Endothelial cell (in vitro differentiated cells): Measurements from ENCODE around the gene CPN2. TPM values are rescaled to one million over a fixed set of nuclear protein-coding genes. Genes with fewer than 3 reads are reported as not detected.

Source experiments
- DNase-seq: peaks from one replicate; pipeline ENCODE4 v3.0.0; 2021; ENCODE audit warnings: low spot score
- H3K27ac Mint-ChIP-seq: one replicate; pipeline ENCODE4 v1.8.0; 2021; ENCODE audit warnings: mixed read lengths, inconsistent platforms; ENCODE audit not compliant: unreplicated experiment
- H3K27me3 Mint-ChIP-seq: one replicate; pipeline ENCODE4 v1.8.0; 2021; ENCODE audit warnings: mild to moderate bottlenecking, moderate library complexity, mixed read lengths, inconsistent platforms; ENCODE audit not compliant: unreplicated experiment
- H3K36me3 Mint-ChIP-seq: one replicate; pipeline ENCODE4 v1.8.0; 2021; ENCODE audit warnings: mild to moderate bottlenecking, low read depth, mixed read lengths, inconsistent platforms; ENCODE audit not compliant: unreplicated experiment
- H3K4me1 Mint-ChIP-seq: one replicate; pipeline ENCODE4 v1.8.0; 2021; ENCODE audit warnings: mild to moderate bottlenecking, mixed read lengths, inconsistent platforms; ENCODE audit not compliant: unreplicated experiment
- H3K4me3 Mint-ChIP-seq: one replicate; pipeline ENCODE4 v1.8.0; 2021; ENCODE audit warnings: mild to moderate bottlenecking, mixed read lengths, inconsistent platforms; ENCODE audit not compliant: unreplicated experiment
- H3K9me3 Mint-ChIP-seq: one replicate; pipeline ENCODE4 v1.8.0; 2021; ENCODE audit warnings: mixed read lengths, inconsistent platforms; ENCODE audit not compliant: unreplicated experiment
- total RNA-seq: library from RNA; stranded (reverse); fragmentation: NEBNext Ultra II Directional; extraction: Animal tissue kit (Norgen Biotek cat#: 25700); gene quantifications from one replicate; pipeline ENCODE4 v1.2.1, GENCODE V29; 2021; ENCODE audit not compliant: unreplicated experiment
- TF ChIP-seq, protein P1 (sequence below): fragments of 200-600 bp; sonication (generic); IDR thresholded peaks from one replicate; pipeline ENCODE4 v1.5.0; 2021; ENCODE audit warnings: antibody characterized with exemption; ENCODE audit not compliant: unreplicated experiment

The CPN2 gene
- total RNA-seq, 1 donor from 2014 or later, result not detected

DNA sequence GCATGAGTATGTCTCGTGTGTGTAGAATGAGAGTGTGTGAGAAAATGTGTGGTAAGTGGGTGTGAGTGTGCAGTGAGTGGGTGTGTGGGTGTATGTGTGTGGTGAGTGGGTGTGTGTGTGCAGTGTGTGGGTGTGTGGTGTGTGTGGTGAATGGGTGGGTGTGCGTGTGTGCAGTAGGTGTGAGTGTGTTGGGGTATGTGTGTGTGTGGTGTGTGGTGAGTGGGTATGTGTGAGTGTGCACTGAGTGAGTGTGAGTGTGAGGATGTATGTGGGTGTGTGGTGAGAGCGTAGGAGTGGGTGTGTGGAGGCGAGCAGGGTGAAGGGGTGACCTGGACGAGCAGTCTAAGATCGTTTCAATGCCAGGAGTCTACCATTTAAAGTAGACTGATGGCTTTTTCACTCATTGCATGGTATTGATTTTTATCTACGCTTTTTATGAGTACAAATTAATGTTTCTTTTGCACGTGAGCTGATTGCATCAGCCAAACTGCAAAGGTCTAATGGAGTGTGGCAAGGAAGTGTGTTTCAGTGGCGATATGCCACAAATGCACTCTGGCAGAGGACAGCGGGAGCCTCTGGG lies 1.6 kb upstream of the CPN2 start:
- Mint-ChIP-seq H3K36me3 (no peaks in the 10 kb centered on the region), H3K27me3 (peaks cover 2% of the 10 kb centered on the region), H3K9me3 (no peaks in the 10 kb centered on the region), H3K4me1 (no peaks in the 10 kb centered on the region), H3K4me3 (no peak overlapping the region), H3K27ac (no peak overlapping the region)
- no peak for DNase-seq
- TF ChIP-seq, protein P1, sequence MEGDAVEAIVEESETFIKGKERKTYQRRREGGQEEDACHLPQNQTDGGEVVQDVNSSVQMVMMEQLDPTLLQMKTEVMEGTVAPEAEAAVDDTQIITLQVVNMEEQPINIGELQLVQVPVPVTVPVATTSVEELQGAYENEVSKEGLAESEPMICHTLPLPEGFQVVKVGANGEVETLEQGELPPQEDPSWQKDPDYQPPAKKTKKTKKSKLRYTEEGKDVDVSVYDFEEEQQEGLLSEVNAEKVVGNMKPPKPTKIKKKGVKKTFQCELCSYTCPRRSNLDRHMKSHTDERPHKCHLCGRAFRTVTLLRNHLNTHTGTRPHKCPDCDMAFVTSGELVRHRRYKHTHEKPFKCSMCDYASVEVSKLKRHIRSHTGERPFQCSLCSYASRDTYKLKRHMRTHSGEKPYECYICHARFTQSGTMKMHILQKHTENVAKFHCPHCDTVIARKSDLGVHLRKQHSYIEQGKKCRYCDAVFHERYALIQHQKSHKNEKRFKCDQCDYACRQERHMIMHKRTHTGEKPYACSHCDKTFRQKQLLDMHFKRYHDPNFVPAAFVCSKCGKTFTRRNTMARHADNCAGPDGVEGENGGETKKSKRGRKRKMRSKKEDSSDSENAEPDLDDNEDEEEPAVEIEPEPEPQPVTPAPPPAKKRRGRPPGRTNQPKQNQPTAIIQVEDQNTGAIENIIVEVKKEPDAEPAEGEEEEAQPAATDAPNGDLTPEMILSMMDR, result no peak

DNA sequence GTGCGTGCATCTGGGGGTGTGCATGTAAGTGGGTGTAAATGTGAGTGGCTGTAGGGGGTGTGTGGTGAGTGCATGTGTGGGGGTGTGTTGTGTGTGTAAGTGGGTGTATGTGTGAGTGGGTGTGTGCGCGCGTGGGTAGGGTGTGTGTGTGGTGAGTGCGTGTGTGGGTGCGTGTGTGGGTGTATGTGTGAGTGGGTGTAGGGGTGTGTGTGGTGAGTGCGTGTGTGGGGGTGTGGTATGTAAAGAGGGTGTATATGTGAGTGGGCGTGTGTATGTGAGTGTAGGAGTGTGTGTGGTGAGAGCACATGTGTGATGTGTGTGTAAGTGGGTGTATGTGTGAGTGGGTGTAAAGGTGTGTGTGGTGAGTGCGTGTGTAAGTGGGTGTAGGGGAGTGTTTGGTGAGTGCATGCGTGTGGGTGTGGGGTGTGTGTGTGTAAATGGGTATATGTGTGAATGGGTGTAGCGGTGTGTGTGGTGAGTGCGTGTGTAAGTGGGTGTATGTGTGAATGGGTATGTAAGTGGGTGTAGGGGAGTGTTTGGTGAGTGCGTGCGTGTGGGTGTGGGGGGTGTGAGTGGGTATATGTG lies 916 bp upstream of the CPN2 start:
- H3K4me1 Mint-ChIP-seq, result no peaks in the 10 kb centered on the region
- no peak overlapping the region for H3K27ac Mint-ChIP-seq
- TF ChIP-seq, protein P1, result no peak
- no peak overlapping the region for H3K4me3 Mint-ChIP-seq
- H3K36me3 Mint-ChIP-seq, result no peaks in the 10 kb centered on the region
- peaks cover 2% of the 10 kb centered on the region for H3K27me3 Mint-ChIP-seq
- no peaks in the 10 kb centered on the region for H3K9me3 Mint-ChIP-seq
- no peak for DNase-seq

DNA sequence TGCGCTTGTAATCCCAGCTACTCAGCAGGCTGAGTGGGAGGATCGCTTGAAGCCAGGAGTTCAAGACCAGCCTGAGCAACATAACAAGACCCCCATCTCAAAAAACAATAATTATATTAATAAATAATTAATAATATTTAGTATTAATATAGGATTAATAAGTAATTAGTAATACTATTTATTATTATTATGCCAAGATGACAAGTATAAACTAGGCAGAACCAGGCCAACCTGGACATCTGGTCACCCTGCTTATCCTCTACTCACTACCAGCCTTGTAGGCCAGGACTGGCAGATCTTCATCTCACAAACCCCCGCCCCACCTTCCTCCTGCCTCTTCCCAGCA lies 429 bp downstream of the CPN2 start:
- Mint-ChIP-seq H3K27me3 (peaks cover 2% of the 10 kb centered on the region), H3K4me3 (no peak overlapping the region), H3K36me3 (no peaks in the 10 kb centered on the region), H3K4me1 (no peaks in the 10 kb centered on the region), H3K9me3 (no peaks in the 10 kb centered on the region), H3K27ac (no peak overlapping the region)
- TF ChIP-seq, protein P1, result no peak
- no peak for DNase-seq

DNA sequence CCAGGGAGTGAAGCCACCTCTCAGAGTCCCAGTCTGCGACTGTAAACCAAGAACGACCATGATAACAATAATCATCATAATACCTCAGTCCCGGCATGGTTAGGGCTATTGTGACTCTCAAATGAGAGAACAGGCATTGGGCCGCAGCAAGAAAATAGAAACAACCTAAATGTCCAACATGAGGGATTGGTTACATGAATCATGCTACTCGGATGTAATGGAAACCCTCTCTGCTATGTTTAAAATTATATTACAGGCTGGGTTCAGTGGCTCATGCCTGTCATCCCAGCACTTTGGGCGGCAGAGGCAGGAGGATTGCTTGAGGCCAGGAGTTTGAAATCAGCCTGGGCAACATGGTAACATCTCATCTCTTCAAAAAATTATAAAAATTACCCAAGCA lies 2.8 kb downstream of the CPN2 start:
- no peak overlapping the region for H3K27ac Mint-ChIP-seq
- H3K27me3 Mint-ChIP-seq, result peaks cover 3% of the 10 kb centered on the region
- H3K9me3 Mint-ChIP-seq, result no peaks in the 10 kb centered on the region
- no peak for DNase-seq
- no peak overlapping the region for H3K4me3 Mint-ChIP-seq
- TF ChIP-seq, protein P1, result no peak
- no peaks in the 10 kb centered on the region for H3K4me1 Mint-ChIP-seq
- H3K36me3 Mint-ChIP-seq, result no peaks in the 10 kb centered on the region

DNA sequence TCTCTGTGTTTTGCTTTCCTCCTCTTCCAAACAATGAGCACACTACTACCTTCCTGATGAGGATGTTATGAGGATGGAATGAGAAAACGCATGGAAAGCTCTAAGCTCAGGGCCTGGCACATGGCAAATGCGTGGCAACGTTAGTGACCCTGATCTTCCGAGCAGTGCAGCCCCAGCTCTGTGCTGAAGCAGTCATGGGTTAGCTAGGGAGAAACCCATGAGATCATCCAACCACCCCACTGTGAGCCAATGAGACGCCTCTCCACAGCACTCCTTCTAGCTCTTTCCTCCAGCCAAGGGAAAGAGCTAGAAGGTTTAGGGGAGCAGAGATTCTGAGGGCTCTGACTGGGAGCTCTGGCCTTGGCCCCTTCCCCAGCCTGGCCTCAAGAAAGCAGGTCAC lies 4.5 kb downstream of the CPN2 start:
- TF ChIP-seq, protein P1, result no peak
- Mint-ChIP-seq H3K27ac (no peak overlapping the region), H3K36me3 (no peaks in the 10 kb centered on the region), H3K9me3 (no peaks in the 10 kb centered on the region), H3K4me1 (no peaks in the 10 kb centered on the region), H3K27me3 (peaks cover 3% of the 10 kb centered on the region), H3K4me3 (no peak overlapping the region)
- DNase-seq, result no peak
